GM12874 (cell line): ENCODE measurements around the gene NHERF2.

Source experiments
- CTCF ChIP-seq: IDR thresholded peaks from 2 replicates; pipeline ENCODE4 v1.5.1; 2011; ENCODE audit warnings: low read depth, mild to moderate bottlenecking, control low read depth, low read length, moderate library complexity; ENCODE audit not compliant: insufficient read depth

The NHERF2 gene

GRCh38 chr16:1999866-2000514 is 26.7 kb upstream of the NHERF2 start:
- TF ChIP-seq CTCF = no peak

- TF ChIP-seq CTCF = no peak
These were observed 25.7 kb upstream of the NHERF2 start for GRCh38 chr16:2001035-2001434.

- no peak for TF ChIP-seq CTCF
These were observed 25.0 kb upstream of the NHERF2 start for GRCh38 chr16:2001456-2002355.

GRCh38 chr16:2002406-2003230 is 24.1 kb upstream of the NHERF2 start:
- TF ChIP-seq CTCF = no peak

- no peak for TF ChIP-seq CTCF
These were observed 23.4 kb upstream of the NHERF2 start for GRCh38 chr16:2003231-2003826.

GRCh38 chr16:2003827-2004641 is 22.7 kb upstream of the NHERF2 start:
- peak; percentile 98 for TF ChIP-seq CTCF
